Measurements from ENCODE around the gene MED13L. TPM values are rescaled to one million over a fixed set of nuclear protein-coding genes. Genes with fewer than 3 reads are reported as not detected.
A peak's percentile ranks its signal among the peaks of the same experiment; 100 is the strongest.

Gene MED13L
- total and polyA plus RNA-seq, 2 of the 4 experiments (the other 2 are of a cell fraction) = 17.9 to 49.1 TPM

GRCh38 chr12:116018282-116018681, 259.2 kb downstream of the MED13L start:
- ChIA-PET CTCF (interaction anchor here (0.6 kb wide), 1 partner anchor 168 kb away, joined by 3 read pairs; no protein-coding TSS in a partner anchor), POLR2A (ENCODE audit: unreplicated experiment) (no interaction called here)
- no peak overlapping the region for H4K5ac ChIP-seq (ENCODE audit: low read depth, low read length)
- H2AK5ac ChIP-seq (ENCODE audit: low read depth, low read length) = no peak overlapping the region
- TF ChIP-seq SMC3 (IDR thresholded peaks at IDR 0.05; ENCODE audit: low read depth, low read length) (no peak), RCOR1 (IDR thresholded peaks at IDR 0.05; ENCODE audit: insufficient replicate concordance, low read length) (no peak), MAZ (IDR thresholded peaks at IDR 0.05; ENCODE audit: borderline replicate concordance, low read depth, low read length) (no peak), CHD1 (IDR thresholded peaks at IDR 0.05; ENCODE audit: low read depth, low read length) (no peak), FOS (IDR thresholded peaks at IDR 0.05; ENCODE audit: low read depth, low read length) (no peak), NFE2L2 (IDR thresholded peaks at IDR 0.05; ENCODE audit: low read depth, low read length) (no peak)
- TF ChIP-seq, protein P1, sequence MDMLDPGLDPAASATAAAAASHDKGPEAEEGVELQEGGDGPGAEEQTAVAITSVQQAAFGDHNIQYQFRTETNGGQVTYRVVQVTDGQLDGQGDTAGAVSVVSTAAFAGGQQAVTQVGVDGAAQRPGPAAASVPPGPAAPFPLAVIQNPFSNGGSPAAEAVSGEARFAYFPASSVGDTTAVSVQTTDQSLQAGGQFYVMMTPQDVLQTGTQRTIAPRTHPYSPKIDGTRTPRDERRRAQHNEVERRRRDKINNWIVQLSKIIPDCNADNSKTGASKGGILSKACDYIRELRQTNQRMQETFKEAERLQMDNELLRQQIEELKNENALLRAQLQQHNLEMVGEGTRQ (IDR thresholded peaks at IDR 0.05; ENCODE audit: low read depth, low read length) = no peak
- no peak overlapping the region for H3K14ac ChIP-seq (replicated peaks; ENCODE audit: low read depth, low read length)
- H3K23ac ChIP-seq (ENCODE audit: low read depth, low read length) = no peak overlapping the region
- BruUV-seq (replicated peaks) = no TSS peak
- no peak overlapping the region for H2BK120ac ChIP-seq (ENCODE audit: low read depth, low read length)
- no peak overlapping the region for H2BK15ac ChIP-seq (ENCODE audit: low read depth, low read length)
- H2BK20ac ChIP-seq (ENCODE audit: low read depth, low read length) = no peak overlapping the region
- no CpG with 5 or more reads among the region's 2 CpGs for WGBS, 2 experiments (ENCODE audit: extremely low coverage in 2 of 2, insufficient read length in 1 of 2)
- DNase-seq (peak; percentile 11), ATAC-seq (ENCODE audit: low read depth) (no peak)
- H3K27me3 ChIP-seq (ENCODE audit: control insufficient read depth, insufficient read depth, low read length) = no peaks in the 10 kb centered on the region
- H2AFZ ChIP-seq (replicated peaks; ENCODE audit: low read length, poor library complexity) = no peak overlapping the region
- H3K79me1 ChIP-seq (ENCODE audit: low read depth in 1 of 2, low read length in 2 of 2) = peaks cover 3 to 49% of the 10 kb centered on the region in 2 experiments
- no peak overlapping the region for H2AK9ac ChIP-seq (replicated peaks; ENCODE audit: low read depth, low read length, poor library complexity)
- no peak overlapping the region for H3K56ac ChIP-seq (ENCODE audit: extremely low read depth, insufficient read depth, low read length)
- no peaks in the 10 kb centered on the region for H3K9me3 ChIP-seq (ENCODE audit: control insufficient read depth, insufficient read depth, low read length)
- no peak overlapping the region for H3K4ac ChIP-seq (ENCODE audit: low read depth, low read length)
- dilution Hi-C loops (cut with HindIII; ENCODE audit: low sequenced_read_pairs, unreplicated experiment) = no loop called here
- 0 out of 2 replicates have a peak, but pooled peaks cover 1% of the 10 kb centered on the region for H3K4me1 ChIP-seq (ENCODE audit: control insufficient read depth, insufficient read depth, low read length)
- H3K9ac ChIP-seq (ENCODE audit: low read depth, low read length) = no peak overlapping the region
- H3K9me1 ChIP-seq (ENCODE audit: insufficient read depth, low read length) = peaks cover 11% of the 10 kb centered on the region
- intact Hi-C loops (cut with micrococcal nuclease) = loop anchor here (2.0 to 5.0 kb wide), 4 partner anchors 39 to 579 kb away; no protein-coding TSS in a partner anchor
- H4K91ac ChIP-seq (ENCODE audit: insufficient read depth, low read depth, low read length) = no peak overlapping the region
- no peak overlapping the region for H2BK5ac ChIP-seq (ENCODE audit: low read depth, low read length, poor library complexity, severe bottlenecking)
- in situ Hi-C loops (cut with MboI; ENCODE audit: low sequenced_read_pairs) = no loop called here
- no peak overlapping the region for H3K27ac ChIP-seq (ENCODE audit: insufficient read depth, low read length)
- peaks cover 16% of the 10 kb centered on the region; the same call in 1 of the 2 replicates for H4K20me1 ChIP-seq (ENCODE audit: insufficient read depth, low read length)
- H3K36me3 ChIP-seq (ENCODE audit: control insufficient read depth, insufficient read depth, low read length) = peaks cover 10% of the 10 kb centered on the region
- no peak overlapping the region for H3K4me2 ChIP-seq (ENCODE audit: low read depth, low read length)
- H4K8ac ChIP-seq (ENCODE audit: low read depth in 2 of 2, low read length in 2 of 2) = no peak overlapping the region
- H3K18ac ChIP-seq (ENCODE audit: low read depth, low read length) = no peak overlapping the region
- H3K4me3 ChIP-seq (ENCODE audit: insufficient read depth, low read depth, low read length) = no peak overlapping the region
